K562 (cell line): ENCODE data around the gene RCL1. TPM values are rescaled to one million over a fixed set of nuclear protein-coding genes. Genes with fewer than 3 reads are reported as not detected.

Experiments used
- DDX20 ChIP-seq: fragments of 450-650 bp; IDR thresholded peaks from 2 replicates; pipeline ENCODE4 v1.6.1; 2016; ENCODE audit warnings: missing genetic modification characterization, low read depth, mild to moderate bottlenecking, missing compliant biosample characterization, moderate library complexity
- FOXK2 ChIP-seq, 2 experiments: fragments of 450-650 bp; IDR thresholded peaks in 1 of 2; conservative IDR thresholded peaks in 1 of 2; 2 replicates each; pipeline ENCODE4 v1.6.1; 2016; ENCODE audit warnings: low read depth in 2 of 2, mild to moderate bottlenecking in 1 of 2
- GTF2A2 ChIP-seq: IDR thresholded peaks from 2 replicates; pipeline ENCODE4 v1.6.1; 2016; ENCODE audit warnings: mild to moderate bottlenecking, missing genetic modification characterization, missing compliant biosample characterization
- HDAC2 ChIP-seq: fragments of 450-650 bp; IDR thresholded peaks from 2 replicates; pipeline ENCODE4 v1.6.1; 2016; ENCODE audit warnings: mild to moderate bottlenecking
- HMG20B ChIP-seq: fragments of 250-450 bp; sonication (Bioruptor Pico); IDR thresholded peaks from 2 replicates; pipeline ENCODE4 v1.5.0; 2021; ENCODE audit warnings: mild to moderate bottlenecking
- MAFK ChIP-seq: IDR thresholded peaks from 2 replicates; pipeline ENCODE4 v1.6.1; 2011; ENCODE audit warnings: low read length, improper control_type of control experiment
- NR2C2 ChIP-seq, 2 experiments: fragments of 200-800 bp in 1 of 2; sonication (Bioruptor generic) in 1 of 2; sonication (generic) in 1 of 2; formaldehyde crosslinking in 1 of 2; IDR thresholded peaks; 2 replicates each; pipeline versions ENCODE4 v1.6.1 to v1.8.0; 2016 to 2022; ENCODE audit warnings: mild to moderate bottlenecking in 1 of 2, missing compliant biosample characterization in 1 of 2, missing genetic modification characterization in 1 of 2, missing genetic modification reagents in 1 of 2
- NR2F6 ChIP-seq: fragments of 450-650 bp; formaldehyde crosslinking; IDR thresholded peaks from 2 replicates; pipeline ENCODE4 v1.4.0; 2020; ENCODE audit warnings: mild to moderate bottlenecking
- PML ChIP-seq: IDR thresholded peaks from 2 replicates; pipeline ENCODE4 v1.6.1; 2012; ENCODE audit warnings: low read length, inconsistent platforms
- RBM17 ChIP-seq: fragments of 200-400 bp; formaldehyde crosslinking; IDR thresholded peaks from 2 replicates; pipeline ENCODE4 v1.6.1; 2017; ENCODE audit warnings: low read depth, mild to moderate bottlenecking, low read length, borderline replicate concordance
- TAL1 ChIP-seq: fragments of 450-650 bp; IDR thresholded peaks from 2 replicates; pipeline ENCODE4 v1.6.1; 2016; ENCODE audit warnings: mild to moderate bottlenecking
- TFAM ChIP-seq: fragments of 250-450 bp; sonication (Bioruptor Pico); conservative IDR thresholded peaks from 2 replicates; pipeline ENCODE4 v1.5.0; 2021; ENCODE audit warnings: mild to moderate bottlenecking, moderate library complexity
- ZEB2 ChIP-seq: fragments of 450-650 bp; IDR thresholded peaks from 2 replicates; pipeline ENCODE4 v1.6.1; 2016
- ZFP1 ChIP-seq: fragments of 450-650 bp; formaldehyde crosslinking; IDR thresholded peaks from 2 replicates; pipeline ENCODE4 v1.4.0; 2020; ENCODE audit warnings: mild to moderate bottlenecking, mixed read lengths
- ZNF347 ChIP-seq: fragments of 450-650 bp; formaldehyde crosslinking; IDR thresholded peaks from 2 replicates; pipeline ENCODE4 v1.4.0; 2020; ENCODE audit warnings: low read depth, mild to moderate bottlenecking, moderate library complexity
- polyA plus RNA-seq, 8 experiments: library from polyadenylated mRNA; depleted of rRNA in 4 of 8; stranded (reverse) in 5 of 8; unstranded in 3 of 8; fragments of >200 nt; fragmentation: Nextera tagmentation in 2 of 8; fragmentation: Illumina TruSeq in 1 of 8; extraction: Ambion mirVana in 2 of 8; extraction: Trizol in 1 of 8; gene quantifications; 2 replicates each; pipeline versions ENCODE4 v1.2.1 to v1.2.3, GENCODE V29; 2011 to 2014; ENCODE audit warnings: inconsistent platforms in 1 of 8, missing spikeins in 1 of 8
- total RNA-seq, 7 experiments: library from RNA; depleted of rRNA in 6 of 7; stranded (reverse); fragments of >200 nt in 6 of 7; fragmentation: Illumina TruSeq in 2 of 7; extraction: Trizol in 2 of 7; gene quantifications; 2 replicates each; pipeline versions ENCODE4 v1.2.1 to v1.2.3, GENCODE V29; 2011 to 2021; ENCODE audit warnings: low replicate concordance in 1 of 7
- TF ChIP-seq, protein P1 (sequence below): fragments of 450-650 bp; IDR thresholded peaks from 2 replicates; pipeline ENCODE4 v1.6.1; 2017; ENCODE audit warnings: mild to moderate bottlenecking, moderate library complexity
- TF ChIP-seq, protein P2 (sequence below): fragments of 450-650 bp; formaldehyde crosslinking; conservative IDR thresholded peaks from 2 replicates; pipeline ENCODE4 v1.4.0; 2022; ENCODE audit warnings: mild to moderate bottlenecking, missing genetic modification characterization
- TF ChIP-seq, protein P3 (sequence below), 2 experiments: IDR thresholded peaks; 2 replicates each; pipeline ENCODE4 v1.6.1; 2012; ENCODE audit warnings: improper control_type of control experiment in 2 of 2, low read depth in 2 of 2, low read length in 2 of 2, borderline replicate concordance in 1 of 2

Gene RCL1
- total and polyA plus RNA-seq, 9 of the 15 experiments (the other 6 are each of a cell fraction or from before 2014, with no cell fraction given): 24.0 to 67.7 (median 38.6) TPM

DNA sequence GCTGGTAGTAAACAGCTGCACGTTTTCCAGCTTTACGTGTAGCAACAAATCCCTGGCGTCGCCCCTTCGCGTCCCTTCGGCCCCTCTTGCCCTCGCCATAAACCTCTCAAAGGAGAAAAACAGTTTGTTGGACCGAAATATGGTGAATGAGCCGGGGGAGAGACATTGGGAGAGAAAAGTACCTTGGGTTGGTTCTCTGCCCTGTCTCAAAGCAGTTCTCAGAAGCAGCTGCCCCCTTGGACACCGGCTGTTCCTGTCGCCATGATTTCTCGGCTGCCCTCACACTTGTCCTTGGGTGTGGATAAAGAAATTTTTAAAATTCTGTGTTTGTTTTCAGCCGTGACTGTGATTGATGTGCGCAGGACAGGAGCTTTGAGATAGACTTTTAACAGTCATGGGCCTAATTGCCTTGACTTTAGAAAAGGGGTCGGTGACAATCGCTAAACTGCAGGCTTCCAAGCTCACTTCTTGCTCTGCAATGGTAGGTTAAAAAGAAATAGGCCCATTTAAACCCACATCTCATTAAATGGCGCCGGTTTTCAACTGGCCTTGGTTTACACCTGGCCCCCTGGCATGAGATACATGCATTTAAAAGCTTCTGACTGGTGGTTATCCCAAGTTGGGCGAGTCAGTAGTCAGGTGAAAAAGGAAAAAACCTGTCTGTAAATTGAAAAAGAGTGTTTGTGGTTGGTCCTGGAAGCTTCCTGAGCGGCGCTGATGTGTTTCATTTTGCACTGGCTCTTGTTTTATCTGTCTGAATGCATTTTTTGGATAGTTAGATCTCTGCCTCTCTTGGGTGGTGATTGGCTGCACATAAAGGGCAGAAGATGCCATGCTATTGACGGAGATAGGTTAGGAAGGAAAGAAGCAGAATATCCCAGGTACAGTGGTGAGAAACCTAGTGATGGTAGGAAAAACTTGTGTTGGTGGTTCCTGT is 983 bp downstream of the RCL1 start (continued):
- TF ChIP-seq, protein P1, sequence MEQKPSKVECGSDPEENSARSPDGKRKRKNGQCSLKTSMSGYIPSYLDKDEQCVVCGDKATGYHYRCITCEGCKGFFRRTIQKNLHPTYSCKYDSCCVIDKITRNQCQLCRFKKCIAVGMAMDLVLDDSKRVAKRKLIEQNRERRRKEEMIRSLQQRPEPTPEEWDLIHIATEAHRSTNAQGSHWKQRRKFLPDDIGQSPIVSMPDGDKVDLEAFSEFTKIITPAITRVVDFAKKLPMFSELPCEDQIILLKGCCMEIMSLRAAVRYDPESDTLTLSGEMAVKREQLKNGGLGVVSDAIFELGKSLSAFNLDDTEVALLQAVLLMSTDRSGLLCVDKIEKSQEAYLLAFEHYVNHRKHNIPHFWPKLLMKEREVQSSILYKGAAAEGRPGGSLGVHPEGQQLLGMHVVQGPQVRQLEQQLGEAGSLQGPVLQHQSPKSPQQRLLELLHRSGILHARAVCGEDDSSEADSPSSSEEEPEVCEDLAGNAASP: no peak
- TF ChIP-seq, protein P2, sequence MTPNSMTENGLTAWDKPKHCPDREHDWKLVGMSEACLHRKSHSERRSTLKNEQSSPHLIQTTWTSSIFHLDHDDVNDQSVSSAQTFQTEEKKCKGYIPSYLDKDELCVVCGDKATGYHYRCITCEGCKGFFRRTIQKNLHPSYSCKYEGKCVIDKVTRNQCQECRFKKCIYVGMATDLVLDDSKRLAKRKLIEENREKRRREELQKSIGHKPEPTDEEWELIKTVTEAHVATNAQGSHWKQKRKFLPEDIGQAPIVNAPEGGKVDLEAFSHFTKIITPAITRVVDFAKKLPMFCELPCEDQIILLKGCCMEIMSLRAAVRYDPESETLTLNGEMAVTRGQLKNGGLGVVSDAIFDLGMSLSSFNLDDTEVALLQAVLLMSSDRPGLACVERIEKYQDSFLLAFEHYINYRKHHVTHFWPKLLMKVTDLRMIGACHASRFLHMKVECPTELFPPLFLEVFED (CRISPR knock-in tag): no peak
- TF ChIP-seq ZFP1 (CRISPR knock-in tag): no peak
- peak in 1 of 2 experiments; percentile 55; a peak in 3 of 4 replicates for TF ChIP-seq FOXK2 (conservative IDR thresholded peaks at IDR 0.05 in 1 of 2, IDR thresholded peaks at IDR 0.05 in 1 of 2; ENCODE audit: low read depth in 2 of 2)
- no peak for TF ChIP-seq NR2F6 (CRISPR knock-in tag)
- TF ChIP-seq PML: no peak
- no peak for TF ChIP-seq TFAM (CRISPR knock-in tag)
- TF ChIP-seq NR2C2 (CRISPR knock-in tag; IDR thresholded peaks at IDR 0.05): no peak
- no peak for TF ChIP-seq NR2C2 (tag; IDR thresholded peaks at IDR 0.05)
- TF ChIP-seq DDX20 (tag): no peak
- no peak for TF ChIP-seq MAFK
- TF ChIP-seq GTF2A2 (tag): no peak
- TF ChIP-seq TAL1: 0 out of 2 replicates have a peak, but pooled peaks have one; percentile 3
- TF ChIP-seq RBM17: no peak
- TF ChIP-seq HDAC2: no peak
- TF ChIP-seq ZNF347 (CRISPR knock-in tag): no peak
- TF ChIP-seq, protein P3, sequence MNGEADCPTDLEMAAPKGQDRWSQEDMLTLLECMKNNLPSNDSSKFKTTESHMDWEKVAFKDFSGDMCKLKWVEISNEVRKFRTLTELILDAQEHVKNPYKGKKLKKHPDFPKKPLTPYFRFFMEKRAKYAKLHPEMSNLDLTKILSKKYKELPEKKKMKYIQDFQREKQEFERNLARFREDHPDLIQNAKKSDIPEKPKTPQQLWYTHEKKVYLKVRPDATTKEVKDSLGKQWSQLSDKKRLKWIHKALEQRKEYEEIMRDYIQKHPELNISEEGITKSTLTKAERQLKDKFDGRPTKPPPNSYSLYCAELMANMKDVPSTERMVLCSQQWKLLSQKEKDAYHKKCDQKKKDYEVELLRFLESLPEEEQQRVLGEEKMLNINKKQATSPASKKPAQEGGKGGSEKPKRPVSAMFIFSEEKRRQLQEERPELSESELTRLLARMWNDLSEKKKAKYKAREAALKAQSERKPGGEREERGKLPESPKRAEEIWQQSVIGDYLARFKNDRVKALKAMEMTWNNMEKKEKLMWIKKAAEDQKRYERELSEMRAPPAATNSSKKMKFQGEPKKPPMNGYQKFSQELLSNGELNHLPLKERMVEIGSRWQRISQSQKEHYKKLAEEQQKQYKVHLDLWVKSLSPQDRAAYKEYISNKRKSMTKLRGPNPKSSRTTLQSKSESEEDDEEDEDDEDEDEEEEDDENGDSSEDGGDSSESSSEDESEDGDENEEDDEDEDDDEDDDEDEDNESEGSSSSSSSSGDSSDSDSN (IDR thresholded peaks at IDR 0.05; ENCODE audit: borderline replicate concordance in 1 of 2, low read depth in 2 of 2, low read length in 2 of 2): 0 out of 4 replicates have a peak, but pooled peaks of 1 of the 2 experiments have one; percentile 8
- TF ChIP-seq HMG20B (CRISPR knock-in tag): no peak
- no peak for TF ChIP-seq ZEB2
